ENCODE results near the gene SGSM2.

- TF ChIP-seq, protein P1, sequence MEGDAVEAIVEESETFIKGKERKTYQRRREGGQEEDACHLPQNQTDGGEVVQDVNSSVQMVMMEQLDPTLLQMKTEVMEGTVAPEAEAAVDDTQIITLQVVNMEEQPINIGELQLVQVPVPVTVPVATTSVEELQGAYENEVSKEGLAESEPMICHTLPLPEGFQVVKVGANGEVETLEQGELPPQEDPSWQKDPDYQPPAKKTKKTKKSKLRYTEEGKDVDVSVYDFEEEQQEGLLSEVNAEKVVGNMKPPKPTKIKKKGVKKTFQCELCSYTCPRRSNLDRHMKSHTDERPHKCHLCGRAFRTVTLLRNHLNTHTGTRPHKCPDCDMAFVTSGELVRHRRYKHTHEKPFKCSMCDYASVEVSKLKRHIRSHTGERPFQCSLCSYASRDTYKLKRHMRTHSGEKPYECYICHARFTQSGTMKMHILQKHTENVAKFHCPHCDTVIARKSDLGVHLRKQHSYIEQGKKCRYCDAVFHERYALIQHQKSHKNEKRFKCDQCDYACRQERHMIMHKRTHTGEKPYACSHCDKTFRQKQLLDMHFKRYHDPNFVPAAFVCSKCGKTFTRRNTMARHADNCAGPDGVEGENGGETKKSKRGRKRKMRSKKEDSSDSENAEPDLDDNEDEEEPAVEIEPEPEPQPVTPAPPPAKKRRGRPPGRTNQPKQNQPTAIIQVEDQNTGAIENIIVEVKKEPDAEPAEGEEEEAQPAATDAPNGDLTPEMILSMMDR (CRISPR knock-in tag; IDR thresholded peaks at IDR 0.05) = no peak
- TF ChIP-seq EHMT2 (IDR thresholded peaks at IDR 0.05; ENCODE audit: borderline replicate concordance, low read depth, low read length) = no peak
- TF ChIP-seq ZSCAN29 (CRISPR knock-in tag; conservative IDR thresholded peaks at IDR 0.05) = no peak
- no peak for TF ChIP-seq ZNF224 (CRISPR knock-in tag; IDR thresholded peaks at IDR 0.05)
- TF ChIP-seq, protein P2, sequence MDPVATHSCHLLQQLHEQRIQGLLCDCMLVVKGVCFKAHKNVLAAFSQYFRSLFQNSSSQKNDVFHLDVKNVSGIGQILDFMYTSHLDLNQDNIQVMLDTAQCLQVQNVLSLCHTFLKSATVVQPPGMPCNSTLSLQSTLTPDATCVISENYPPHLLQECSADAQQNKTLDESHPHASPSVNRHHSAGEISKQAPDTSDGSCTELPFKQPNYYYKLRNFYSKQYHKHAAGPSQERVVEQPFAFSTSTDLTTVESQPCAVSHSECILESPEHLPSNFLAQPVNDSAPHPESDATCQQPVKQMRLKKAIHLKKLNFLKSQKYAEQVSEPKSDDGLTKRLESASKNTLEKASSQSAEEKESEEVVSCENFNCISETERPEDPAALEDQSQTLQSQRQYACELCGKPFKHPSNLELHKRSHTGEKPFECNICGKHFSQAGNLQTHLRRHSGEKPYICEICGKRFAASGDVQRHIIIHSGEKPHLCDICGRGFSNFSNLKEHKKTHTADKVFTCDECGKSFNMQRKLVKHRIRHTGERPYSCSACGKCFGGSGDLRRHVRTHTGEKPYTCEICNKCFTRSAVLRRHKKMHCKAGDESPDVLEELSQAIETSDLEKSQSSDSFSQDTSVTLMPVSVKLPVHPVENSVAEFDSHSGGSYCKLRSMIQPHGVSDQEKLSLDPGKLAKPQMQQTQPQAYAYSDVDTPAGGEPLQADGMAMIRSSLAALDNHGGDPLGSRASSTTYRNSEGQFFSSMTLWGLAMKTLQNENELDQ (CRISPR knock-in tag; IDR thresholded peaks at IDR 0.05; ENCODE audit: borderline replicate concordance) = no peak
- no peak for TF ChIP-seq CEBPB (IDR thresholded peaks at IDR 0.05; ENCODE audit: borderline replicate concordance, low read depth, low read length)
- TF ChIP-seq POLR2A (IDR thresholded peaks at IDR 0.05; ENCODE audit: insufficient read depth in 1 of 2, low read depth in 2 of 2, low read length in 2 of 2) = no peak
- no peak for TF ChIP-seq TAF1 (CRISPR knock-in tag; IDR thresholded peaks at IDR 0.05)
- TF ChIP-seq ZNF121 (CRISPR knock-in tag; IDR thresholded peaks at IDR 0.05) = no peak
- TF ChIP-seq ELF1 (CRISPR knock-in tag; IDR thresholded peaks at IDR 0.05) = no peak
- no peak for TF ChIP-seq ZNF263 (CRISPR knock-in tag; IDR thresholded peaks at IDR 0.05)
- TF ChIP-seq ZNF414 (CRISPR knock-in tag; IDR thresholded peaks at IDR 0.05) = no peak
Measured at GRCh38 chr17:2343421-2343820, 6.1 kb downstream of the SGSM2 start.

Data from HepG2 (cell line).